ENCODE data around the gene ALPL. TPM values are rescaled to one million over a fixed set of nuclear protein-coding genes. Genes with fewer than 3 reads are reported as not detected.

ALPL gene
- total and polyA plus RNA-seq, 10 of the 15 experiments (the other 5 are each of a cell fraction or from before 2014, with no cell fraction given): 0.07 to 0.59 (median 0.31) TPM; not detected in 2

- no peak for TF ChIP-seq E2F8 (IDR thresholded peaks at IDR 0.05; ENCODE audit: low read depth, partially characterized antibody)
- TF ChIP-seq JUNB (IDR thresholded peaks at IDR 0.05): no peak
- TF ChIP-seq PML (IDR thresholded peaks at IDR 0.05; ENCODE audit: low read length): no peak
- TF ChIP-seq SP1 (IDR thresholded peaks at IDR 0.05; ENCODE audit: low read depth, low read length): no peak
Measured at GRCh38 chr1:21543598-21543997, 34.4 kb downstream of the ALPL start (continued).

GRCh38 chr1:21544095-21544494, 34.9 kb downstream of the ALPL start:
- H3K79me2 ChIP-seq (ENCODE audit: control insufficient read depth, insufficient read depth, low read length): no peaks in the 10 kb centered on the region
- 35% methylated on average over 4 of the region's 4 CpGs for WGBS (ENCODE audit: insufficient coverage, insufficient replicate concordance, low lambda C conversion rate, missing lambda C conversion rate)
- DNase-seq (ENCODE audit: low read depth, low spot score) (no peak), ATAC-seq (no peak), FAIRE-seq (no peak)
- TF ChIP-seq FOXK2 (IDR thresholded peaks at IDR 0.05): no peak
- TF ChIP-seq NRF1 (conservative IDR thresholded peaks at IDR 0.05; ENCODE audit: low read depth, low read length): no peak
- TF ChIP-seq, protein P1, sequence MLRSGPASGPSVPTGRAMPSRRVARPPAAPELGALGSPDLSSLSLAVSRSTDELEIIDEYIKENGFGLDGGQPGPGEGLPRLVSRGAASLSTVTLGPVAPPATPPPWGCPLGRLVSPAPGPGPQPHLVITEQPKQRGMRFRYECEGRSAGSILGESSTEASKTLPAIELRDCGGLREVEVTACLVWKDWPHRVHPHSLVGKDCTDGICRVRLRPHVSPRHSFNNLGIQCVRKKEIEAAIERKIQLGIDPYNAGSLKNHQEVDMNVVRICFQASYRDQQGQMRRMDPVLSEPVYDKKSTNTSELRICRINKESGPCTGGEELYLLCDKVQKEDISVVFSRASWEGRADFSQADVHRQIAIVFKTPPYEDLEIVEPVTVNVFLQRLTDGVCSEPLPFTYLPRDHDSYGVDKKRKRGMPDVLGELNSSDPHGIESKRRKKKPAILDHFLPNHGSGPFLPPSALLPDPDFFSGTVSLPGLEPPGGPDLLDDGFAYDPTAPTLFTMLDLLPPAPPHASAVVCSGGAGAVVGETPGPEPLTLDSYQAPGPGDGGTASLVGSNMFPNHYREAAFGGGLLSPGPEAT (IDR thresholded peaks at IDR 0.05; ENCODE audit: low read depth): no peak
- no peak for TF ChIP-seq REST (IDR thresholded peaks at IDR 0.05; ENCODE audit: low read depth, low read length)
- TF ChIP-seq KAT2A (conservative IDR thresholded peaks at IDR 0.05; ENCODE audit: control insufficient read depth, low read depth, low read length): no peak
- TF ChIP-seq POLR2AphosphoS2 (IDR thresholded peaks at IDR 0.05; ENCODE audit: low read depth, low read length): no peak
- no peak for TF ChIP-seq SUZ12 (IDR thresholded peaks at IDR 0.05; ENCODE audit: unreplicated experiment)
- no peak for TF ChIP-seq ZNF24 (IDR thresholded peaks at IDR 0.05)
- no peak for TF ChIP-seq YY1 (IDR thresholded peaks at IDR 0.05; ENCODE audit: low read depth, low read length)
- TF ChIP-seq PBX3 (IDR thresholded peaks at IDR 0.05; ENCODE audit: insufficient replicate concordance, low read depth, low read length): no peak
- TF ChIP-seq ZBED1 (IDR thresholded peaks at IDR 0.05; ENCODE audit: borderline replicate concordance): no peak
- H3K4me1 ChIP-seq (ENCODE audit: control insufficient read depth, insufficient read depth, low read length): no peaks in the 10 kb centered on the region
- in situ Hi-C loops (cut with MboI) (no loop called here), intact Hi-C loops (cut with micrococcal nuclease; ENCODE audit: unreplicated experiment) (no loop called here)
- H3K9ac ChIP-seq (ENCODE audit: control insufficient read depth, insufficient read depth, low read length): no peak overlapping the region
- H3K27ac ChIP-seq (ENCODE audit: control insufficient read depth, insufficient read depth): no peak overlapping the region
- H3K4me3 ChIP-seq: no peak overlapping the region
- ChIA-PET CTCF (interaction anchor here (0.6 to 3.6 kb wide), 3 partner anchors 9 to 439 kb away, joined by 3 to 19 read pairs (median 3); no protein-coding TSS in a partner anchor), RAD21 (ENCODE audit: unreplicated experiment) (no interaction called here), SMC1A (ENCODE audit: uncharacterized antibody, unreplicated experiment) (interaction anchor here (0.9 to 1.7 kb wide), 2 partner anchors 33 to 45 kb away, joined by 3 to 4 read pairs; no protein-coding TSS in a partner anchor), POLR2A (interaction anchor here (0.5 kb wide), 2 partner anchors 24 to 902 kb away, joined by 3 to 5 read pairs; no protein-coding TSS in a partner anchor)
- H2AFZ ChIP-seq (ENCODE audit: control insufficient read depth, low read depth, low read length): no peak overlapping the region
- no peaks in the 10 kb centered on the region for H3K9me3 ChIP-seq (replicated peaks; ENCODE audit: control insufficient read depth, insufficient read depth, low read length)
- no TSS peak for BruUV-seq (replicated peaks)
- no peaks in the 10 kb centered on the region for H3K36me3 ChIP-seq (ENCODE audit: control insufficient read depth in 2 of 2, insufficient read depth in 2 of 2, low read length in 1 of 2)
- H3K27me3 ChIP-seq (replicated peaks in 1 of 2; ENCODE audit: control insufficient read depth in 2 of 2, insufficient read depth in 2 of 2, low read length in 1 of 2): no peaks in the 10 kb centered on the region; a peak in 1 of 4 replicates
- no peak overlapping the region for H3K4me2 ChIP-seq (ENCODE audit: control insufficient read depth, insufficient read depth)
- no peaks in the 10 kb centered on the region for H4K20me1 ChIP-seq (ENCODE audit: control insufficient read depth, insufficient read depth)

All from GM12878 (cell line).